Limb (tissue), 2 donors: Measurements from ENCODE around the gene HAX1.
"Not testable (repeated sequence)": the region's sequence is repeated elsewhere in the genome, so short reads cannot be mapped to it uniquely, and the experiment has no call there.

ENCODE experiments used
- DNase-seq, 2 donors: peaks; one replicate each; pipeline ENCODE4 v3.0.0-alpha.2; 2016; ENCODE audit errors: extremely low spot score in 2 of 2

Gene HAX1

DNA sequence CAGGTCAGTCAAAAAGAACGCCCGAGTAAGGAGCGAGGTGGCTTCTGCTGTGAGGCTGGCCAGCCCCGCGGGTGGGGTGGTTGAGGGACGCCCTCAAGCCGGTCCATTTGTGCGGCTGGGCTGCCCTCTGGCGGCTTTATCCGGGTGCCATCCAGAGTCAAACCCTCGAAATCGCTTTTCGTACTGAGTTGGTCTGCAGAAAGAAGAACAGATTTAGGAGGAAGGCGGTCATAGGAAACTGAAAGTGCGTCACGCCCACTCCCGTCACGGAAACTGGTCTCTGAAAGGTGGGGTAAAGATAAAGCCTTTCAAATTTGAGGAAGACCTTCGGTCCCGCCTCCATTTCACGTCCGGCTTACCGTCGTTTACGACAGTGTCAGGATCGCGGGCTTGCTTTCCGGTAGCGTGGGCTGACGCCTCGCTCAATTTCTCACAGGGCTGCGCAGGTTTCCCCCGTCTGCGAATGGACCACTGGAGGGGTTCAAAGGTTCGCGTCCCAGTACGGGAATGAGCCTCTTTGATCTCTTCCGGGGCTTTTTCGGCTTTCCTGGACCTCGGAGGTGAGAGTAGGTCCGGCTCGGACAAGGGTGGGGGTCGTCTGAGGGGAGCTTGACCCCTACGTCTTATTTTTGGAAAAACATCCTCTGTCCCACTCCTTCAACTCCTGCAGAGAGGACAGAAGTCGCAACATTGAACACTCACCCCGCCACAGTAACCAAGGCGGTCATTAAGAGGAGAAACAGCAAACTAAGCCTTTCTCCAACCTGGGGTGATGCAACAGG is at the start of gene HAX1:
HAX1 (plus strand) TSS at position 413 of the 782 bp plus-strand sequence; CDS start at position 508, 95 bp downstream.
- DNase-seq: peak; percentile 92 to 93

DNA sequence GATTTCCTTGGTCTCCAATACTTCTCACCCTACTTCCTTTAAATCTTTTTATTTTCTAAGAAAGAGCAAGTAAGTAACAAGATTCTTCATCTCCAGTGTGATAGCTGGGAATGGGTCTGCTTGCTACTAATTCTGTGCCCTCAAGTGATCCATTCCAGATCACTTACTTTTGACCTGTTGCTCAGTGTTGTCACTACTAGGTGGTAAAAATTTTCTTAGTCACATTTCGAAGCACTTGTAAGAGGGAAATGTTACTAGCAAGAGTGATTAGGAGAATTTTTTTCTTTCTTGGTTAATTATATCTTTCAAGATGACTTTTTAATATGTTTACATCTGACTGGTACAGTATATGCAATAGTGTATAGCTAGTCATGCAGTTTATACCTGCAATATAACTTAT is 49.5 kb upstream of the HAX1 start:
- DNase-seq: no peak

DNA sequence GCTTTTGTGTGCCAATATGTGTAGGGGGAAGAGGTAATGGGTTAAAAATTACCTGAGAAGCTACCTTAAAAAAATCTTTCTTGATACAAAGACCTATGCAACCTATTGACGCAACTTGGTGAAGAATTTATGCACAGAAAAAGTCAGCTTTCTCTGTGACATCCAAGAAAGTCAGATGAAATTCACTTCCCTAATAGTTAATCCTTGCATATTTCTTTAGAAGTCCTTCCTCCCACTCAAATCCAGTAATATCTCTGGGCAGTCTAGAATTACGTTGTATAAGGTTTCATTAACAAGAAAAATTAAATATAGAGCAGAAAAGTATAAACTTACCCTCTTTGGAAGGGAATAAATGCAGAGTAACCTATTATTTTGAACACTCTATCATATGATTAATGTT is 48.8 kb upstream of the HAX1 start:
- DNase-seq: no peak

DNA sequence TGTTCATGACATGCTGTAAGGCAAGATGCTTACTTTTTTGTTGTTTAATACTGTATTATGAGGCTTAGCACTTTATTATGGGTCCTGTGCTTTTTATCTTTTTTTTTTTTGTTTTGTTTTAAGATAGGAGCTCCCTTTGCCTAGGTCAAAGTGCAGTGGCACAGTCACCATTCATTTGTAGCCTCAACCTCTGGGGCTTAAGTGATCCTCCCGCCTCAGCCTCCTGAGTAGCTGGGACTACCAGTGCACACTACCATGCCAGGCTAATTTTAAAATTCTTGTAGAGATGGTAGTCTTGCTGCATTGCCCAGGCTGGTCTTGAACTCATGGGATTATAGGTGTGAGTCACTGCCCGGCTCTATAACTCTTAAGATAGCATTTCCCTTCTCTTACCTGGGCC is 47.1 kb upstream of the HAX1 start:
- no peak for DNase-seq

DNA sequence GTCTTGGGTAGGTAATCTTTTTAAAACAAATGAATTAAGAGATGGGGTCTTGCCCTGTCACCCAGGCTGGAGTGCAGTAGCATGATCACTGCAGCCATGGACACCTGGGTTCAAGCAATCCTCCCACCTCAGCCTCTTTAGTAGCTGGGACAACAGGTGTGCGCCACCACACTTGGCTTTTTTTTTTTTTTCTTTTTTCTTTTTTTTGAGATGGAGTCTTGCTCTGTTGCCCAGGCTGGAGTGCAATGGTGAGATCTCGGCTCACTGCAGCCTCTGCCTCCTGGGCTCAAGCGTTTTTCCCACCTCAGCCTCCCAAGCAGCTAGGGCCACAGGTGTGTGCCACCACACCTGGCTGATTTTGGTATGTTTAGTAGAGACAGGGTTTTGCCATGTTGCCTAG is 41.3 kb upstream of the HAX1 start:
- not testable (repeated sequence) for DNase-seq

DNA sequence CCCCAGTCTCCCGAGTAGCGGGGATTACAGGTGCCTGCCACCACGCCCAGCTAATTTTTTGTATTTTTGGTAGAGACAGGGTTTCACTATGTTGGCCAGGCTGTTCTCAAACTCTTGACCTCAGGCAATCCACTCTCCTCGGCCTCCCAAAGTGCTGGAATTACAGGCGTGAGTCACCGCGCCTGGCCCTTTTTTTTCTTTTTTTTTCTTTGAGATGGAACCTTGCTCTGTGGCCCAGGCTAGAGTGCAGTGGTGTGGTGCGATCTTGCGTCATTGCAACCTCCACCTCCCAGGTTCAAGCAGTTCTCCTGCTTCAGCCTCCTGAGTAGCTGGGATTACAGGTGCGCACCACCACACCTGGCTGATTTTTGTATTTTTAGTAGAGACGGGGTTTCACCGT is 39.3 kb upstream of the HAX1 start:
- not testable (repeated sequence) for DNase-seq

DNA sequence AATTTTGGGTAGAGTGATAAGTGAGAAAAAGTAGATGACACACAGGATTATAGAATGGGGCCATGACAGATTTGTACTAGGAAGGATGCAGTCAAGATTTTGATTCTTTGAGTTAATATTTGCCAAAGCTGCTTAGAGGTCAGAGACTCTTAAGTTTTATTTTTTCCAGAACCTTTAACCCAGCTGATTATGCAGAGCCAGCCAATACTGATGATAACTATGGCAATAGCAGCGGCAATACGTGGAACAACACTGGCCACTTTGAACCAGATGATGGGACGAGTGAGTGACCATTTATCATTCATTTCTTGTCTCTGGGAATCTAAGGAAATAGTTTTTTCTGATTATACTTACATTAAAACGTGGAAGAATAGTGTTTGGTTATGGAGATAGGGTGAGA is 35.6 kb upstream of the HAX1 start:
- no peak for DNase-seq

DNA sequence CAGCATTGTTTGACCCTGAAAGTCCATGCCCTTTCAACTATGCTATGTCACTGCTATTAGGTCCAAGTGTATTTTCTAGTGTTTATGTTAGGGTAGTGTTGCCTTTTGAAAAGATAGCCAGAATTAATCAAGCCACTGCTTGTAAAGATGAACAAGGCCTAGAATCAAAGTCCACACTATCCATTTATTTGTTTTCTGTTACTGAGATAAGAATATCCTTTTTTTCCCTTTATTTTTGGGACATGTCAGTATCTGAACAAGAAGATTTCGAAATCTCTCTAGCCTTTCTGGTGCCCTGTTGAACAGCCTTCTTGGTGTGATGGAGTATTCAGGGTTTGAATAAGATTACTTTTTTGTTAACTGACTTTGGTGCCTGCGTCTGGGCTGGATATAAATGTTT is 35.0 kb upstream of the HAX1 start:
- no peak for DNase-seq

DNA sequence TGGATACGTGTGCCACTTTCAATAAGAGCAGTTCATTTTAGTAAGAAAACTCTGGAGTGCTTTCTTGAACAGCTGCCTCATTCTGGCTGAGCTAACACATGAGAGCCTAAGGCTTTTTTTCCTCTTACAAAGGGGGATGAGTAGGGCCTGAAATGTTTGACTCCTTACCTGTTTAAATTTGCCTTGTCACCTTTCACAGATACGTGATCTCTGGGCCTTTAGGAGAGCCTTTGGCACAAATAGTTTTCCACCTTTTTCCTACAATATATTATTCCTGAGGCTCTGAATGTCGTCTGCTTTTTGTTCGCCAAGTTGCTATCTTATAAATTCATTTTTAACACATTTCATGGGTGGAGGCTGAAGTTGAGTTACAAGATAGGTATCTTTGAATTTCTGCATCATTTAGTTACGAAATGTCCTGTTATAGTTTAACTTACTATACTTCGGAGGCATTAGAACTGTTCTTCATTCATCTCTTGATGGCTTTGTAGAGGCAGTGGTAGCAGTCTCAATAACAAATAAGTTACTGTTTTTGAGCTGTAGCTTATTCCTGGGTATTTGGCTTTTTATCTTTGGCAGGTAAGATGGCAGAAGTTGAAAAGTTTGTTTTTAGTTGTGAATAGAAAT is 34.4 kb upstream of the HAX1 start:
- no peak for DNase-seq

DNA sequence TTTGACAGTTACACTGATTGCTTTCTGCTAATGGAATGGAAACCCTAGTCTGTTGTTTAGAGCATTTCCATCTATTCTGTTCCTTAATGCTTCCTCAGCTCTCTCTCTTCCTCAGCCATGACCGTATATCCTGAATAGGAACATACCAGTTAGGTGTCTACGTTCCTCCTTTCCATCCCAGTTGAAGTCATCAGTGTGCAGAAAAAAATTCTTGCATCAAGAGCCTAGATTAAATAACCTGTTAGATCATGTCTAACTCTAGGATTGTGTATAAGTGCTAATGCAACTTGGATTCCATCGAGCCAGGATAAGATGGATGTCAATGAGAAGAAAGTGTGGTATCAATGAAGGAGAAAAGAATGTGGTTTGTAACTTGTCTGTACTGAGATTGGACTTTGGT is 32.9 kb upstream of the HAX1 start:
- DNase-seq: no peak

DNA sequence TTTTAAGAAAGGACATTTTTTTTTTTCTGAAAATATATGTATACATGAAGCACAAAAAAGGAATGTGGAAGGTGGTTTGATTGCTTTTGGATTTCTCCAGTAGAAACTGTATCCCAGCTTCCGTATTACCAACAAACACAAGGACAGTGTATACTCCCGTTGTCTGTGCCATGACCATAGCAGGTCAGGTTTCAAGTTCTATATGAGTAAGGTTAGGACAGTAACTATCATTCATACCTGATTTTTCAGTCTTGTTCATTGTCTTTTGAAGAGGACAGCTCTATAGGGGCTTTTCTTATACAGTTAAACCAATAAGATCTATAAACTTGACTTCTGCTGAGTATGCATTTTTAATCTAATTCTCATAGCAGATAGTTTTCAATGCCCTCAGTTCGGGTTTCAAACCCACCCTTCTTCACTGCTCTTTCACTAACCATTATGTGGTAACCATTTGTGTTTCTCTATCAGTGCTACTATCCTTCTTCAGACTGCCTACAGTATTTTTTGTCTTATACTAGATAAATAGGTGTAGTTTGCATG is 32.1 kb upstream of the HAX1 start:
- no peak for DNase-seq

DNA sequence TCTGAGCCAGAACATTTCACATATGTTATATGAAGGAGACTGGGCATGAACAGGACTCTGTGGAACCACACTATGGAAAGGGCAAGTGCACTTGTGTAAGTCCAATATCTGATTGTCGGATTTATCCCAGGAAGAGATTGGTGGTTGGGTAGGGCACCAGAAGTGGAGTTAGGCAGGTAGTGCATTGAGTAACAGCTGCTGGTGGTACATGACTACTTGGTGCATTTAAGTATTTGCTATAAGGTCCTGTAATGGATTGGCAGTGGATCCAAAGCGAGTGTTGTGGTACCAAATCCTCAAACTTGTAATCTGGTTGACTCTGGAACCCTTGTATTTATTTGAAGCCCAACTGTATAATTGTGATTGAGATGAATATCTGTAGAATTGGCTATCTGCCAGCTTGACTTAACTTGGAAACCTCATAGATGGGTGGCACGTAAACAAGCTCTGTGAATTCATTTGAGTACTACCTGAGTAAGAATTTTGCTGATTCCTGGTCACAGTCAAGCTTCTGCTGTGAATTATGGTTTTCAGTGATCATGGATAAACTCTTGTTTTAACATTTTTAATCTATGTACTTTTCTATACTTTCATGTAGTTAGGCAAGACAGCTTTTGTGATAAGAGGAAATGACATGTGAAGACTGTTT is 30.6 kb upstream of the HAX1 start:
- DNase-seq: no peak

DNA sequence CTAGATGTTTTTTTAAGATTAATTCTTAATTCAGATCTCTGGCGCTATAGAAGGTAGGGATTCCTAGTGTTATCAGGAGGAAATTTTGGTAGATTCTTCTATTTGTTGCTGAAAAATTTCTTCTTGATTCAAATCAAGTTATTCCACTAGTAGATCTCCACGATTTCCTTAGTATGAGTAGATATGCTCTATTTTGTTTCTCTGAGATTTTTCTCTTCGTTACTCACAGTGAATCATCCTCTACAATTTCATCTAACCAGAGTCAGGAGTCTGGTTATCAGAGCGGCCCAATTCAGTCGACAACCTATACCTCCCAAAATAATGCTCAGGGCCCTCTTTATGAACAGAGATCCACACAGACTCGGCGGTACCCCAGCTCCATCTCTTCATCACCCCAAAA is 18.8 kb upstream of the HAX1 start:
- no peak for DNase-seq

DNA sequence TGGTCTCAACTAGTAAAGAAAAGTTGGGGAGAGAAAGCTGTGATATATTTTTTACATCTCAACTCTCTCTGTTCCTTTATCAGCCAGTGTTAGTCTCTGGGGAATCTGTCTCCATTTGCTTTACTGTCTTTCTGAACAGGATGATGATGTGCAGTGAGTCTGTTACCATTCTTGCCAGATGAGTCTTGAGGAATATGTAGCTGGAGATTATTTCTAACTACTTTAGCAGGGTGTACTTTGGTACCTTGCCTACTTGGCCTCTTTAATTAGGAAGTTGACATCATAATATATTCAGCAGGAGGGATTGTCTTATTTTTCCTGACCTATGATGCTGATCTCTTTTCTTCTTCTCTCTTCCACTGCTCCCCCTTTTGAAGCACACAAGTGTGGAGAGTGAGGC is 15.7 kb upstream of the HAX1 start:
- DNase-seq: no peak

DNA sequence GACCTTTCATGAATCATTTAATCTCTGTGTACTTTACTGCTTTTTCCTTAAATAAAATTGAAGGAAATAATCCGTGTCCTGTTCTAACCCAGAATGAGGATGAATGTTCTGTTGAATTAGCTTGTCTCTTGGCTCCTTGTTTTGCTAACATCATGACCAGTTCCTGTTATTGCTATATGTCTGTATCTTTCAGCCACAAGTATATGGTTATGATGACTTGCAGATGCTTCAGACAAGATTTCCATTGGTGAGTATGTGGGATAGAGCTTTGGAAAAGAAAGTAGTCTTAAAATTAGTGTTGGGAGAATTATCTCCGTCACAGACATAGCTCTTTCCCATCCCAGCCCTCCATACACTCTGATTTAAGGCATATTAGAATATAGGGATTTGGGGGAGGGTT is 13.6 kb upstream of the HAX1 start:
- DNase-seq: no peak

DNA sequence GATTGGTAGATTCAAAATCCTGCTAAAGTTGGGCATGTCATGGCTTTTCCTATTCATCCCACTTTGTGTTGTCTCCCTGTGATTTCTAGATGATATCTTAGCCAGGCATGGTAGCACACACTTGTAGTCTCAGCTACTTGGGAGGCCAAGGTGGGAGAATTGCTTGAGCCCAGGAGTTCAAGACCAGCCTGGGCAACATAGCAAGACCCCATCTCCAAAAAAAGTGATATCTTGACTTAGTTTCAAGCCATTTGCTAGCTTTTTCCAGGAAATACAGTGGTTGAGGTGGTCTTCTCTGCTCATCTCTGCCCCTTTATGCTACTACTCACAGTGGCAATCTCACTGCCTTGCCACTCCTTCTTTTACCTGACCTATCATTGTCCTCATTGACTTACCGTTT is 12.3 kb upstream of the HAX1 start:
- DNase-seq: no peak

DNA sequence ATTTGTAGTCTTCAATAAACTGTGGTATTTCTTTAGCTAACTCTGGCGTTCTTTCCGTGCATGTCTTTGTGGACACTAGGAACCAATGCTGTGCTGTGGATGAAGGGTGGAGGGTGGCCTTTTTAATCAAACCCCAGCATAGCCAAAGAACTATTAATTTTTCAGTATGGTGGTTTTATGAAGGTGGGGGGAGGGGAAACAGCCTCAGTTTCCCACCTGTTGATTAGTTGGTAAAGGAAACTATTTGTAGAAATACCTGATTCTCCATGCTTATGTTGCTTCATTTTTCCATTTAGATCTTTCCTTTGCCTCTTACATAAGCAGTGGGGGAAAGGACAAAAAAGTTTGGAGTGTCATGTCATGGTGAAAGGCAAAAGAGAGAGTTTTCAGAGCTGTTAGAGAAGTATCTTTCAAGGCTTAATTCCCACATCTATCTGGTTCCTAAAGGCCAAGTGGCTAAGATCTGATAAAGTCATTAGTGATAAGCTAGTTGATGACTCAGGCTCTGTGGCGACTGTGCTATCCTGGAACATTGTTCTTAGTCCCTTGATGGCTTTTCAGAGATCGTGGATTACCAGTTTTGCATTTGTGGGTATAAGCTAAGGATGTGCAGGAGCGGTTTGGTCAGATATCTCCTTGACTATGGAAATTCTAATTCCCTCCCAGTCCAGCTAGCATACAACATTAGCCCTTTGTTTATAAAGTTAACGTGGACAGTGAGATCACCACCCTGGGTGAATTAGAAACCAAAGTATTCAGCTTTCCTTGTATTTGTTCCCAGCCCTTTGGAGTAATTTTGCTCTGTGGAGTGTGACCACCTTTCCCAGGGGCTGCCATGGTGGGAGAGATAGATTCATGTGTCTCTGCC is 8.7 kb upstream of the HAX1 start:
- no peak for DNase-seq

DNA sequence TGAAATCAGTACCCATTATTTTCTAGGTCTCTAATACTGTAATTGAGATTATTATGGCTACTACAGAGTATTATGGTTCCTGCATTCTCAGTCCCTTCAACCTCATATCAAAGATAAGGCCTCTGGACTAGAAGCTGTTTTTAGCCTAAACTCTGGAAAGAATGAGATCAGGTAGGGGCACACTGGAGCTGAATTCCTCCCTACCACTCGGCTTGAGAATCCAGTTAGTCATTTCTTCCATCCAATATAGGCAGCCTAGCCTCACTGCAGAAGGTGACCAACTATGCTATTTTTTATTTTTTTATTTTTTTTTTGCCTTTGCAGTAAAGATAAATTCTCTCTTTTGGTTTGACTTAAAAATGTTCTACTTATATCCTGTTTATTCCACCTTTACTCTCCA is 8.0 kb upstream of the HAX1 start:
- DNase-seq: no peak

DNA sequence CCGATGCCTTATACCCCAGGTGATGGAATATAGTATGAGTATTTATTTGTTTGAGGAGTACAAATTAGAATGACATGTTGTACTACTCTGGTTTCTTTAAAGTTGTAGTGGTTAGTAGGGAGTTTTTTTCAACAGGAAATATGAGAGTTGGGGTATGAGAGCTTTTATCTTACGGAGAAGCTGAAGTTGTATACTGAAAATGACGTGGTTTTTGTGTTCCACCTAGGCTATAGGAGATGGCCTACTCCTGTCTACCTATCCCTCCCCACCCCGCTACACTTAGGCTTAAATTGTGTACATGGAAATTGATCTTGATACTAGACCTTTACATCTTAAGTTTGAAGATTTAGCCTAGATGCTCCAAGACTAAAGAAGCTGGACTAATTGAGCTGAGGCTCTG is 6.8 kb upstream of the HAX1 start:
- no peak for DNase-seq

DNA sequence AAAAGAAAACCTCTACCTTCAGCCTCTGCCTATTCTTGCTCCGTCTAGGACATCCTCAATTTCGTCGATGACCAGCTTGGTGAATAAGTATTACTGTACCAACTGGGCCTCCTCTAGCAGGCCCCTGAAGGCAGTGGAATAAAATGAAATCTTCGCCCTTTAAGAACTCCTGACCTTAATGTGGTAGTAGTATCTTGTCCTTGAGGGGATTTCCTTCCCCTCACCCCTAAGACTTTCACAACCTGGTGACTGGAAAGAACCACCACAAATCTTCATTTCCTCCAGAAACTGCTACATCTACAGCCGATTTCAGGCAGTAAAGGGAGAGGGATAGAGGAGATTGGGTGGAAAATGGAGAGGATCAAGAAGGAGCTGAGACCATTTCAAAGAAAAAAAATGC is 1.6 kb upstream of the HAX1 start:
- DNase-seq: no peak

DNA sequence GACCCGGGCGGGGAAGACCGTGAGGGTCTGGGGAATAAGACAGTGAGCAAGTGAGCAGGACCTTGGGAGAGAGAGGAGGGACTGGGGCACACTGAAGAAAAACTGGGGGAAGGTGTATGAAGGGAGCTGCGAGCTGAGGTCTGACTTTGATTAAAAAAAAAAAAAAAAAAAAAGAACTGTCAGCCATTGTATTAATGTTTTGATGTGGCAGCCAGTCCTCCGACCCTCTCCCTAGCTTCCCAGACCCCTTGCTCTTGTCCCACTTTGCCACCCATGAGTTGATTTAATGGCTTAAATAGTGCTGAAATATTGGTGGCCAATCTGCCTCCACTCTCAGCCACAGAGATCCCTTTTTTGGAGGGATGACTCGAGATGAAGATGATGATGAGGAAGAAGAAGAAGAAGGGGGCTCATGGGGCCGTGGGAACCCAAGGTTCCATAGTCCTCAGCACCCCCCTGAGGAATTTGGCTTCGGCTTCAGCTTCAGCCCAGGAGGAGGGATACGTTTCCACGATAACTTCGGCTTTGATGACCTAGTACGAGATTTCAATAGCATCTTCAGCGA is 652 bp downstream of the HAX1 start:
- no peak for DNase-seq
